Uterus (tissue), 4 donors: Measurements from ENCODE around the gene NET1. TPM values are rescaled to one million over a fixed set of nuclear protein-coding genes. Genes with fewer than 3 reads are reported as not detected.

ENCODE experiments used
- DNase-seq, 2 donors: peaks; one replicate each; pipeline ENCODE4 v3.0.0-alpha.2; 2019 to 2020
- H3K27ac ChIP-seq, 2 donors: fragments of 200-600 bp; sonication (generic); 1 replicate in 1 of 2; 2 replicates in 1 of 2; pipeline ENCODE4 v1.5.1; 2016 to 2018
- H3K27me3 ChIP-seq, 2 donors: fragments of 200-600 bp; sonication (generic); one replicate each; pipeline ENCODE4 v1.5.1; 2018 to 2019; ENCODE audit warnings: control low read depth in 1 of 2
- H3K36me3 ChIP-seq, 2 donors: fragments of 200-600 bp; sonication (generic); one replicate each; pipeline ENCODE4 v1.5.1; 2019; ENCODE audit warnings: control low read depth in 1 of 2
- H3K4me1 ChIP-seq, 2 donors: fragments of 200-600 bp; sonication (generic); one replicate each; pipeline ENCODE4 v1.5.1; 2018 to 2019; ENCODE audit warnings: control low read depth in 1 of 2
- H3K4me3 ChIP-seq, 2 donors: fragments of 200-600 bp; sonication (generic); 1 replicate in 1 of 2; 2 replicates in 1 of 2; pipeline ENCODE4 v1.5.1; 2018 to 2019; ENCODE audit warnings: mild to moderate bottlenecking in 1 of 2
- H3K9me3 ChIP-seq, 2 donors: fragments of 200-600 bp; sonication (generic); one replicate each; pipeline ENCODE4 v1.5.1; 2019; ENCODE audit warnings: control low read depth in 1 of 2
- POLR2A ChIP-seq, 2 donors: fragments of 450-650 bp; IDR thresholded peaks; one replicate each; pipeline ENCODE4 v1.6.1; 2016; ENCODE audit warnings: antibody characterized with exemption in 2 of 2, mild to moderate bottlenecking in 1 of 2, moderate library complexity in 1 of 2
- intact Hi-C: fragments of 100-400 bp; cut with DNase I; formaldehyde crosslinking; loops from one replicate; pipeline ENCODE4 v1.15.1; 2023; ENCODE audit warnings: low total_unique reads
- total RNA-seq, 4 donors: library from RNA; depleted of rRNA in 3 of 4; stranded (reverse); fragments of >200 nt in 3 of 4; gene quantifications; one replicate each; pipeline versions ENCODE4 v1.1.0 to v1.2.4, GENCODE V29; 2014 to 2023
- TF ChIP-seq, protein P1 (sequence below), 4 experiments: fragments of 200-600 bp in 2 of 4; fragments of 450-650 bp in 2 of 4; sonication (generic) in 2 of 4; IDR thresholded peaks; one replicate each; pipeline ENCODE4 v1.5.1; 2016 to 2019; ENCODE audit warnings: antibody characterized with exemption in 4 of 4, mild to moderate bottlenecking in 2 of 4, moderate library complexity in 1 of 4
- donor health status: DM: yes; HTN: yes; CAD: no.

The NET1 gene
- total RNA-seq, 4 donors from 2014 or later, result 21.0 to 126 (median 87.0) TPM

GRCh38 chr10:5458425-5458824 lies 46.1 kb downstream of the NET1 start:
- DNase-seq, result no peak
- no peaks in the 10 kb centered on the region for H3K9me3 ChIP-seq
- H3K36me3 ChIP-seq, result no peaks in the 10 kb centered on the region
- intact Hi-C loops, result no loop called here
- H3K27ac ChIP-seq, result no peak overlapping the region
- no peaks in the 10 kb centered on the region for H3K27me3 ChIP-seq
- H3K4me1 ChIP-seq, result no peaks in the 10 kb centered on the region
- TF ChIP-seq, protein P1, sequence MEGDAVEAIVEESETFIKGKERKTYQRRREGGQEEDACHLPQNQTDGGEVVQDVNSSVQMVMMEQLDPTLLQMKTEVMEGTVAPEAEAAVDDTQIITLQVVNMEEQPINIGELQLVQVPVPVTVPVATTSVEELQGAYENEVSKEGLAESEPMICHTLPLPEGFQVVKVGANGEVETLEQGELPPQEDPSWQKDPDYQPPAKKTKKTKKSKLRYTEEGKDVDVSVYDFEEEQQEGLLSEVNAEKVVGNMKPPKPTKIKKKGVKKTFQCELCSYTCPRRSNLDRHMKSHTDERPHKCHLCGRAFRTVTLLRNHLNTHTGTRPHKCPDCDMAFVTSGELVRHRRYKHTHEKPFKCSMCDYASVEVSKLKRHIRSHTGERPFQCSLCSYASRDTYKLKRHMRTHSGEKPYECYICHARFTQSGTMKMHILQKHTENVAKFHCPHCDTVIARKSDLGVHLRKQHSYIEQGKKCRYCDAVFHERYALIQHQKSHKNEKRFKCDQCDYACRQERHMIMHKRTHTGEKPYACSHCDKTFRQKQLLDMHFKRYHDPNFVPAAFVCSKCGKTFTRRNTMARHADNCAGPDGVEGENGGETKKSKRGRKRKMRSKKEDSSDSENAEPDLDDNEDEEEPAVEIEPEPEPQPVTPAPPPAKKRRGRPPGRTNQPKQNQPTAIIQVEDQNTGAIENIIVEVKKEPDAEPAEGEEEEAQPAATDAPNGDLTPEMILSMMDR (IDR thresholded peaks at IDR 0.05), result no peak
- TF ChIP-seq POLR2A (IDR thresholded peaks at IDR 0.05), result no peak
- no peak overlapping the region for H3K4me3 ChIP-seq

DNA sequence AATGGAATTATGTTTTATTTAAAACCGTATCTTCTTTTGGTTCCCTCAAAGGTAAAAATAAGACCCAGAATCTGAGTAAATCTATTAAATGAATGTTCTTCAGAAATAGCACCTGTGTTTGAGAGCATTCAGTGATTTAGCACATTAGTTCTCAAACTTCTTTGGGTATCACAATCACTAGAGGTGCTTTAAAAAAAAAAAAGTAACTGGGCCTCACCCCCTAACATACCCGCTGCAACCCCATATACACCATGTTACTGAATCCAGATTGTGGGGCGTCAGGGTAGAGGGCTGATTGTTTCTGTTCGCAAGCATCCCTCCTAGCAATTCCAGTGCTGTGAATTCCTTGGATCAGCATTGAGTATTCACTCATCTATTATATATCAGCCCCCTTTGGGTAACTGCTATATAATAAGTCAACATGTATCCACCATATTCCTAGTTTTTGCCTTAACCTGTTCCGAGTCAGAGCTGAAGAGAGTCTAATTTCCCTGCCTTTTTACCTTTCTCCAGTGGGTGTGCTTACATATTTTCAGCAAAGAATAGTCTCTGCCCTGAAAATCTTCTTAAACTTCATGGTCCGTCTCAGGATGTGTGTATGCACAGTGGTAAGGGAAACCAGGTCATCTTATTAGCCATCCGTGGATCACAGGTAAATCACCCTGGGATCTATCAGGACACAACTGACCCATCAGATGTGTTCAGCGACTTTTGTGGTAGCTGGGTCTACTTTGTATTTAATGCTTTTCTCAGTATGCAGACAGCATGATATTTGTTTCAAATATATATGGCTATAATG lies 46.8 kb downstream of the NET1 start:
- Histone ChIP-seq H3K4me3 (no peak overlapping the region), H3K36me3 (no peaks in the 10 kb centered on the region), H3K27me3 (no peaks in the 10 kb centered on the region), H3K9me3 (no peaks in the 10 kb centered on the region), H3K27ac (no peak overlapping the region), H3K4me1 (no peaks in the 10 kb centered on the region)
- DNase-seq, result no peak
- intact Hi-C loops, result no loop called here
- TF ChIP-seq, protein P1 (IDR thresholded peaks at IDR 0.05), result no peak
- TF ChIP-seq POLR2A (IDR thresholded peaks at IDR 0.05), result no peak

- DNase-seq, result no peak
- Histone ChIP-seq H3K4me3 (no peak overlapping the region), H3K27me3 (no peaks in the 10 kb centered on the region), H3K36me3 (no peaks in the 10 kb centered on the region), H3K4me1 (no peaks in the 10 kb centered on the region), H3K27ac (no peak overlapping the region), H3K9me3 (no peaks in the 10 kb centered on the region)
- intact Hi-C loops, result no loop called here
- TF ChIP-seq, protein P1 (IDR thresholded peaks at IDR 0.05), result no peak
- TF ChIP-seq POLR2A (IDR thresholded peaks at IDR 0.05), result no peak
Observed at GRCh38 chr10:5460468-5461202, 48.3 kb downstream of the NET1 start.

DNA sequence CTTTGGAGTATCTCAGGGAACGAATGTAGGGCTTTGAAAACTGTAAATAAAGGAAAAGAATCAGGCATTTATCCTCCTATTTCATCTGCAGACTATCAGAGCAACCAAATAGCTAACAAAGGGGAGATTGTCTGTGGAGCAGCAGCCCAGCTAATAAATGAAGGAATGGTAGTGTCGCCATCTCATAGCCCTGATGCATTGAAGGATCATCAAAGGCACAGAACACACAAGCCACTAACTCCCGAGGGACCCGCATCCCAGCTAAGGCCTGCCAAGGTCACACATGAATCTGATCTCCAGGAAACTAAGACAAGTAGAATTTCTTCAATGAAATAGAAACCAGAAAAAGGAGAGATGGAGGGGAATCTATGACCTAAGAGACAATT lies 48.8 kb downstream of the NET1 start:
- no peaks in the 10 kb centered on the region for H3K9me3 ChIP-seq
- H3K36me3 ChIP-seq, result no peaks in the 10 kb centered on the region
- peaks cover 0 to 3% of the 10 kb centered on the region in 2 donors for H3K4me1 ChIP-seq
- intact Hi-C loops, result no loop called here
- H3K27me3 ChIP-seq, result no peaks in the 10 kb centered on the region
- no peak for DNase-seq
- no peak overlapping the region for H3K27ac ChIP-seq
- no peak for TF ChIP-seq POLR2A (IDR thresholded peaks at IDR 0.05)
- TF ChIP-seq, protein P1 (IDR thresholded peaks at IDR 0.05), result no peak
- H3K4me3 ChIP-seq, result no peak overlapping the region
